ENCODE measurements around the gene SLC16A7.

The SLC16A7 gene, protein sequence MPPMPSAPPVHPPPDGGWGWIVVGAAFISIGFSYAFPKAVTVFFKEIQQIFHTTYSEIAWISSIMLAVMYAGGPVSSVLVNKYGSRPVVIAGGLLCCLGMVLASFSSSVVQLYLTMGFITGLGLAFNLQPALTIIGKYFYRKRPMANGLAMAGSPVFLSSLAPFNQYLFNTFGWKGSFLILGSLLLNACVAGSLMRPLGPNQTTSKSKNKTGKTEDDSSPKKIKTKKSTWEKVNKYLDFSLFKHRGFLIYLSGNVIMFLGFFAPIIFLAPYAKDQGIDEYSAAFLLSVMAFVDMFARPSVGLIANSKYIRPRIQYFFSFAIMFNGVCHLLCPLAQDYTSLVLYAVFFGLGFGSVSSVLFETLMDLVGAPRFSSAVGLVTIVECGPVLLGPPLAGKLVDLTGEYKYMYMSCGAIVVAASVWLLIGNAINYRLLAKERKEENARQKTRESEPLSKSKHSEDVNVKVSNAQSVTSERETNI

DNA sequence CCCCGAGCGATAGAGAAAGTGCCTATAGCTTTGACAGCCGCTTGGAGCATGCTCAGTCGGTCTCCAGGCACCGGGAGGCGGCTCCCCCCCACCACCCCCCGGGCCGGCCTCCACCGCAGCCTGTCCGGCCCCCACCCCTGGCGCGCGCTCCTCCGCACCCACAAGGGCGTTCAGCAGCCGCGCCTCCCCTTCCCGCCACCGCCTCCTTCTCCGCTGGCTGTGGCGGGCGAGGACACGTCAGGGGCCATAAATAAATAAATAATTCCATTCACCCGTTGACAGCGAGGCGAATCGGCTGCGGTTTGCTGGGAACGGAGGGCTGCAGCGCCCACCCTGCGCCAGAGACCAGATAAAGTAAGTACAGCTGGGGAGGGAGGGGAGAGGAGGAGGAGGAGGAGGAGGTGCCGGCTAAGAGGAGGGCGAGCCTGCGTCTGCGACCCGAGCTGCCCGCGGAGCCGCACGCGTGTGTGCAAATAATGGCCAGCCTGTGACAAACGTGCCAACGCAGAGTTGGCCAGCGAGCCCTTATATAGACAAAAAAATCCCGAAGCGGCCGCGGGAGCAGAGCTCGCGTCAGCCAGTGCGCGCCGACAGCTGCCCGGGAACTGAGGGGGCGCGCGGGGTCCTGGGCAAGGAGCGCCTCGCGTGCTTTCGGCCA, at the start of gene SLC16A7:
Gene SLC16A7, plus strand, starts transcription at position 147 of the 658 bp plus-strand sequence. CDS start 108,773 bp downstream, outside the sequence.
- TF ChIP-seq, protein P1, sequence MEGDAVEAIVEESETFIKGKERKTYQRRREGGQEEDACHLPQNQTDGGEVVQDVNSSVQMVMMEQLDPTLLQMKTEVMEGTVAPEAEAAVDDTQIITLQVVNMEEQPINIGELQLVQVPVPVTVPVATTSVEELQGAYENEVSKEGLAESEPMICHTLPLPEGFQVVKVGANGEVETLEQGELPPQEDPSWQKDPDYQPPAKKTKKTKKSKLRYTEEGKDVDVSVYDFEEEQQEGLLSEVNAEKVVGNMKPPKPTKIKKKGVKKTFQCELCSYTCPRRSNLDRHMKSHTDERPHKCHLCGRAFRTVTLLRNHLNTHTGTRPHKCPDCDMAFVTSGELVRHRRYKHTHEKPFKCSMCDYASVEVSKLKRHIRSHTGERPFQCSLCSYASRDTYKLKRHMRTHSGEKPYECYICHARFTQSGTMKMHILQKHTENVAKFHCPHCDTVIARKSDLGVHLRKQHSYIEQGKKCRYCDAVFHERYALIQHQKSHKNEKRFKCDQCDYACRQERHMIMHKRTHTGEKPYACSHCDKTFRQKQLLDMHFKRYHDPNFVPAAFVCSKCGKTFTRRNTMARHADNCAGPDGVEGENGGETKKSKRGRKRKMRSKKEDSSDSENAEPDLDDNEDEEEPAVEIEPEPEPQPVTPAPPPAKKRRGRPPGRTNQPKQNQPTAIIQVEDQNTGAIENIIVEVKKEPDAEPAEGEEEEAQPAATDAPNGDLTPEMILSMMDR (IDR thresholded peaks at IDR 0.05; ENCODE audit: low read depth, low read length, missing control alignments), result no peak
- peak; percentile 84 for DNase-seq (ENCODE audit: low read depth)
- H3K4me3 ChIP-seq (ENCODE audit: low read depth, low read length), result peak within 1 kb of the TSS; percentile 93

DNA sequence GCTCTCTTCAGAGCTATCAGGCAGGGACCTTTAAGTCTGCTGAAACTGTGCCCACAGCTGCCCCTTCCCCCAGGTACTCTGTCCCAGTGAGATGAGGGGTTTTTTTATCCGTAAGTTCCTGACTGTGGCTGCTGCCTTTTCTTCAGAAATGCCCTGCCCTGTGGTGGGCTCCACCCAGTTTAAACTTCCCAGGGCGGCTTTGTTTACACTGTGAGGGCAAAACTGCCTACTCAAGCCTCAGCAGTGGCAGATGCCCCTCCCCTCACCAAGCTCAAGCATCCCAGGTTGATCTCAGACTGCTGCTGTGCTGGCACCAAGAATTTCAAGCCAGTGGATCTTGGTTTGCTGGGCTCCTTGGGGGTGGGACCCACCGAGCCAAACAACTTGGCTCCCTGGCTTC, 46.9 kb upstream of the SLC16A7 start:
- TF ChIP-seq, protein P1 (IDR thresholded peaks at IDR 0.05; ENCODE audit: low read depth, low read length, missing control alignments), result no peak
- DNase-seq (ENCODE audit: low read depth), result no peak
- H3K4me3 ChIP-seq (ENCODE audit: low read depth, low read length), result no peak overlapping the region

DNA sequence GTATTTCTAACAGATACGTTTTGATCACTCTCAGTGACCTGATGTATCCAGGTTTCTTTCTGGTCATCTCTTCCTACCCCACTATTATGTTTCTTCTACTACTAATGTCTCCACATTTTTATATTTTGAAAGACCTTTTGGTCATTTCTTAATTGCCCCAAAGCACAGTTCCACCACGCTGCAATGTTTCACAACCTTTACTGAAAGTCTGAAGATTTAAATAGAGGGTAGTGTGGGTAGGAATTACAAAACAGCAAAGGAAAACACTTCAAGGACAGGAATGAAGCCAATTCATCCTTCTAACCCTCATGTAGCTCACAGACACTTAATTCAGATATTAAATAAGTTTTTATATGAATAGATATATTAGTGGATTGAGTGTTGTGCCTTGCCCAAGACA, 36.1 kb upstream of the SLC16A7 start:
- no peak for DNase-seq (ENCODE audit: low read depth)
- no peak overlapping the region for H3K4me3 ChIP-seq (ENCODE audit: low read depth, low read length)
- TF ChIP-seq, protein P1 (IDR thresholded peaks at IDR 0.05; ENCODE audit: low read depth, low read length, missing control alignments), result no peak

DNA sequence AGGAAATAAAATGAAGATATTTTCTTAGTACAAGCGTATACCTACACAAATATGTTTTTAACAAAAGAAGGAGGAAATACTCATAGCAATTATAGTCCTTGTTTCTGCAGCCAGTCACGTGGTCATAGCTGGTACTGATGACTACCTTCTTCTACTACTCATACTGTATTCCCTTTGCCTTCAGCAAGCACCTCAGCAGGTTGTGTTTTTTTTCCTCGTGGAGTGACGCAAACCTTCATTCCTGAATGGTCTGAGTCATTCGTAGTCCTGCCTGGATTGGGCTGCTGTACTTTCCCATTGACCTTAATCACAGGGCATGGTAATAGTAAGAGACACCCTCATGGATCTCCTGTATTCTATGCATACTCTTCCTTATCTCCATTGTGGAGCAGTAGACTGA, 25.7 kb upstream of the SLC16A7 start:
- no peak for DNase-seq (ENCODE audit: low read depth)
- TF ChIP-seq, protein P1 (IDR thresholded peaks at IDR 0.05; ENCODE audit: low read depth, low read length, missing control alignments), result no peak
- no peak overlapping the region for H3K4me3 ChIP-seq (ENCODE audit: low read depth, low read length)

DNA sequence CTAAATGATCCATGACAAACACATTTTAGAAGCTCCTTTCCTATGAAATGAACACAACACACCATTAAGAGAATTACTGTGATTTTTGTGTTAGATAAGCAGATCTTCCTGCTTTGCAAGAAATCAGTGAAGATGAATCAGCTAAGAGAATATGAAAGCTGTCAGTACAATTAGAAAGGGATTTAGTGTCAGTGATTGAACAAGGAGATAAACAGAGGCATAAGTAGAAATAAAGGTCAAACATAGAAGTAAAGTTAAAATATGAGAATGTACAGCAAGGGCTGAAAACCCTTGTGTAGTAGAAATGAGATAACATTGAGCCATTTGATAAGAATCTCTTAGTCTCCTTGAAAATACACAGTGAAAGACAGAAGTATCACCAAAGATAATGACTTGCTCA, 21.4 kb upstream of the SLC16A7 start:
- H3K4me3 ChIP-seq (ENCODE audit: low read depth, low read length), result no peak overlapping the region
- TF ChIP-seq, protein P1 (IDR thresholded peaks at IDR 0.05; ENCODE audit: low read depth, low read length, missing control alignments), result no peak
- DNase-seq (ENCODE audit: low read depth), result no peak

DNA sequence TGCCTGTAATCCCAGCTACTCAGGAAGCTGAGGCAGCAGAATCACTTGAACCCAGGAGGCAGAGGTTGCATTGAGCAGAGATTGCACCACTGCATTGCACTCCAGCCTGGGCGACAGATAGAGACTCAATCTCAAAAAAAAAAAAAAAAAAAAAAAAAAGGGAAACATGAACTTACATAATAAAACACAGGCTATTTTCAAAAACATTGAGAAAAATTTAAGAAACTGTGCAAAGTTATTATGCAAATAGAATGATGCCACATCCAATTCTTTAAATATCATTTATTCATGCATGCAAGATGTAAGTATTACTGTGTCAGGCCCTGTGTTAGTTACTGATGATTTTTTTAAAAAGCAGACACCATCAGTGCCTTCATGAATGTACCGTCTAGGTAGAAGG, 20.0 kb upstream of the SLC16A7 start:
- H3K4me3 ChIP-seq (ENCODE audit: low read depth, low read length), result no peak overlapping the region
- no peak for DNase-seq (ENCODE audit: low read depth)
- TF ChIP-seq, protein P1 (IDR thresholded peaks at IDR 0.05; ENCODE audit: low read depth, low read length, missing control alignments), result no peak

All from GM12864 (cell line).